Uterus (tissue), 2 donors: ENCODE measurements around the gene FBLN2.

ENCODE experiments used
- POLR2A ChIP-seq, 2 donors: fragments of 450-650 bp; IDR thresholded peaks; one replicate each; pipeline ENCODE4 v1.6.1; 2016; ENCODE audit warnings: antibody characterized with exemption in 2 of 2, mild to moderate bottlenecking in 1 of 2, moderate library complexity in 1 of 2
- TF ChIP-seq, protein P1 (sequence below), 4 experiments: fragments of 200-600 bp in 2 of 4; fragments of 450-650 bp in 2 of 4; sonication (generic) in 2 of 4; IDR thresholded peaks; one replicate each; pipeline ENCODE4 v1.5.1; 2016 to 2019; ENCODE audit warnings: antibody characterized with exemption in 4 of 4, mild to moderate bottlenecking in 2 of 4, moderate library complexity in 1 of 4

DNA sequence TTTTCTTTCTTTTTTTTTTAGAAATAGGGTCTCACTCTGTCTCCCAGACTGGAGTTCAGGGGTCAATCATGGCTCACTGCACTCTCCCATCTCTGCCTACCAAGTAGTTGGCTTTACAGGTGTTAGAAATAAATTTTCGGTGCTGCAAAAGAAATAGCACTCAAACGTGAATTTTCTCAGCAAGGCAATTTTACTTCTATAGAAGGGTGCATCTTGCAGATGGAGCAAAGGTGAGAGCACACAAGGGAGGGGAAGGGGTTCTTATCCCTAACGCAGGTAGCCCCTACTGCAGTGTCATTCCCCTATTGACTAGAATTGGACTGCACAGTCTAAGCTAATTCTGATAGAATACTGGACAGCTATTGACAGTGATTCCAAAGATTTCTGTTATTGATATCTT, 6.8 kb upstream of the FBLN2 start:
- TF ChIP-seq, protein P1, sequence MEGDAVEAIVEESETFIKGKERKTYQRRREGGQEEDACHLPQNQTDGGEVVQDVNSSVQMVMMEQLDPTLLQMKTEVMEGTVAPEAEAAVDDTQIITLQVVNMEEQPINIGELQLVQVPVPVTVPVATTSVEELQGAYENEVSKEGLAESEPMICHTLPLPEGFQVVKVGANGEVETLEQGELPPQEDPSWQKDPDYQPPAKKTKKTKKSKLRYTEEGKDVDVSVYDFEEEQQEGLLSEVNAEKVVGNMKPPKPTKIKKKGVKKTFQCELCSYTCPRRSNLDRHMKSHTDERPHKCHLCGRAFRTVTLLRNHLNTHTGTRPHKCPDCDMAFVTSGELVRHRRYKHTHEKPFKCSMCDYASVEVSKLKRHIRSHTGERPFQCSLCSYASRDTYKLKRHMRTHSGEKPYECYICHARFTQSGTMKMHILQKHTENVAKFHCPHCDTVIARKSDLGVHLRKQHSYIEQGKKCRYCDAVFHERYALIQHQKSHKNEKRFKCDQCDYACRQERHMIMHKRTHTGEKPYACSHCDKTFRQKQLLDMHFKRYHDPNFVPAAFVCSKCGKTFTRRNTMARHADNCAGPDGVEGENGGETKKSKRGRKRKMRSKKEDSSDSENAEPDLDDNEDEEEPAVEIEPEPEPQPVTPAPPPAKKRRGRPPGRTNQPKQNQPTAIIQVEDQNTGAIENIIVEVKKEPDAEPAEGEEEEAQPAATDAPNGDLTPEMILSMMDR (IDR thresholded peaks at IDR 0.05) = no peak
- no peak for TF ChIP-seq POLR2A (IDR thresholded peaks at IDR 0.05)
